Sciatic nerve (tissue), 2 donors: ENCODE measurements around the gene TMEM182. TPM values are rescaled to one million over a fixed set of nuclear protein-coding genes. Genes with fewer than 3 reads are reported as not detected.

Experiments
- ATAC-seq: fragments of 200-7000 bp; cut with Tn5 transposase; one replicate; pipeline ENCODE4 v1.9.1; 2020; ENCODE audit warnings: mild to moderate bottlenecking, moderate library complexity
- DNase-seq: peaks from one replicate; pipeline ENCODE4 v3.0.0-alpha.2; 2020; ENCODE audit warnings: low spot score
- intact Hi-C: fragments of 100-400 bp; cut with DNase I; formaldehyde crosslinking; loops from one replicate; pipeline ENCODE4 v1.14.2; 2022
- total RNA-seq: library from RNA; stranded (reverse); fragmentation: NEBNext Ultra II Directional; extraction: Animal tissue kit (Norgen Biotek cat#: 25700); gene quantifications from one replicate; pipeline ENCODE4 v1.2.1, GENCODE V29; 2021
- donor health status: DM: no; HTN: no; CAD: no.
- donor health status: DM: no; HTN: no; CAD: no.

TMEM182 gene
- total RNA-seq, 1 donor from 2014 or later: 2.6 TPM

GRCh38 chr2:102758439-102758838 lies 3.4 kb upstream of the TMEM182 start:
- no peak for ATAC-seq
- no peak for DNase-seq
- intact Hi-C loops: no loop called here

DNA sequence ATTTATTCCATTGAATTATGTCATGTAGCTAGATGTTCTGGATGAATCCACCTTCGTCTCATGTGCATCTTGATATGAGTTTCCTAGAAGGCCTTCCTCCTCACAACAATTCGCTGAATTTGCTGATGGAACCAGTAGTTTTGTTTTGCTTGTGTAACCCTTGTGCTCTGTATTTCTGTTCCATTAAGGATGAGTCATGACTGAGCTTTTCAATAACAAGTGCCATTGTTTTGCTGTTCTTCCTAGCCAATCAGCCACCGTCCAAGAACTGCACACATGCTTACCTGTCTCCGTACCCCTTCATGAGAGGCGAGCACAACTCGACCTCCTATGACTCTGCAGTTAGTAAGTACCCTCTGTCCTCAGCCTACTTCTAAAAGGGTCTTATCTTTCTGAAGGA lies 2.3 kb downstream of the TMEM182 start:
- intact Hi-C loops: no loop called here
- ATAC-seq (no peak), DNase-seq (no peak)

DNA sequence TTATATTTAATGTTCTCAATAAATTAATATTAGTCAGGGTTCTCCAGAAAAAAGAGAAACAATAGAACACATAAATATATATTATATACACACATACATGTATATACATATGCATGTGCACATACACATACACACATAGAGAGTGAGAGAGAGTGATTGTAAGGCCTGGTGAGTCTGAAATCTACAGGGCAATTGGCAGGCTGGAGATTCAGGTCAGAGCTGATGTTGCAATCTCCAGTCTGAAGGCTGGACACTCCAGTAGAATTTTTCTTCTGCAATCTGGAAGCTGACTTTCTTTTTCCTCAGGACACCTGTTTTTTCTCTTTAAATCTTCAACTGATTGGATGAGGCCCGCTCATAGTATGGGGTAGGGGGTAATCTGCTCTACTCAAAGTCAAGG lies 3.2 kb downstream of the TMEM182 start:
- ATAC-seq (peak; percentile 42), DNase-seq (no peak)
- intact Hi-C loops: no loop called here

GRCh38 chr2:102768253-102768652 lies 6.4 kb downstream of the TMEM182 start:
- no peak for DNase-seq
- intact Hi-C loops: no loop called here
- peak; percentile 58 for ATAC-seq

DNA sequence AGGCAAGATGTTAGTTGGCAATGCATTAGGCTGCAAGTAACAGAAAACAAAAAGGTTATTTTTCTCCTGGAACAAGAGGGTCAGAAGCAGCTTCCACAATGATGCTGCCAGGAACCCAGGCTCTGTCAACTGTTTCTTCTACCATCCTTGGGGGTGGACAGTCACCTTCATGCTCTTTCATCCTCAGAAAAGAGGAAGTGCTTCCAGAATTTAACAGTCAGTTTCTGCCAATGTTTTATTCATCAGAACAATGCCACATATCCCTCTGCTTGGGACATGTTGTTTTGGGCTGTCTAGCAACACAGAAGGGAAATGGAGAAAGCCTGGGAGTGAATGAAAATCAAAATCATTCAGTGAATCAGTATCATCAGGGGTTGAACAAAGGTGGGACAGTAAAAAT lies 7.1 kb downstream of the TMEM182 start:
- intact Hi-C loops: no loop called here
- DNase-seq (no peak), ATAC-seq (no peak)

- intact Hi-C loops: no loop called here
- ATAC-seq: no peak
- DNase-seq: no peak
Observed at GRCh38 chr2:102770506-102770905, 8.7 kb downstream of the TMEM182 start.

DNA sequence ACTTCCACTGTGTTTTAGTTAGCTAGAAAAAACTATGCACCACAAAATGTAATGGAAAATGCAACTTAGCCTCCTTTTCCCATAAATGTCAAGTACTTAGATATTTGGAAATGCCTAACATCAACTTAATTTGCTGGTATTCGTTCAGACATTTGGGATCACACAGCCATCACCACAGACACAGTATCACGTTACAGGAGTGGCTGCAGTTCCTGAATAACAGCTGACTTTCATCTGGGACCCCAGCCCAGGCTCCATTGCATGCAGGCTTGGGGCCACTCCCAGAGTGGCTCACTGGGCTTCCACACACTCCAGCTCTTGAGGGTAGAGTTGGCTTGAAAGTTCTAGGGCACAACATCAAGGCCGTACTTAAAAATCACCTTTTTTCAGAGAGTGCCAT lies 9.3 kb downstream of the TMEM182 start:
- intact Hi-C loops: no loop called here
- ATAC-seq (peak; percentile 85), DNase-seq (no peak)

GRCh38 chr2:102772659-102773058 lies 10.8 kb downstream of the TMEM182 start:
- no peak for ATAC-seq
- DNase-seq: no peak
- intact Hi-C loops: no loop called here

GRCh38 chr2:102773149-102773705 lies 11.4 kb downstream of the TMEM182 start:
- DNase-seq: no peak
- no peak for ATAC-seq
- intact Hi-C loops: no loop called here

DNA sequence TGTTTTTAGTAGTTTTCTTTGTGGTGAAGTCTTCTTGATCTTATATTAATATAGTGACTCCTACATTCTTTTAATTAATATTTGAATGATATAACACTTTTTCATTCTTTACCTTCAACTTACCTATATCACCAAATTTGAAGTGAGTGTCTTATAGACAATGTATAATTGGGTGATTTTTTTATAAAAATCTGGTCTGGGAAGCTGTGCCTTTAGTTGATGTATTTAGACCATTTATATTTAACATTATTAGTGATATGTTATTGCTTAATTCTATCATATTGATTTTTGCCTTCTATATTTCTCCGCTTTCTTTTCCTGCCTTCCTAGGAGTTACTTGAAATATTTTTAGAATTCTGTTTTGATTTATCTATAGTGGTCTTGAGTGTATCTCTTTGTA lies 16.4 kb downstream of the TMEM182 start:
- ATAC-seq: no peak

DNA sequence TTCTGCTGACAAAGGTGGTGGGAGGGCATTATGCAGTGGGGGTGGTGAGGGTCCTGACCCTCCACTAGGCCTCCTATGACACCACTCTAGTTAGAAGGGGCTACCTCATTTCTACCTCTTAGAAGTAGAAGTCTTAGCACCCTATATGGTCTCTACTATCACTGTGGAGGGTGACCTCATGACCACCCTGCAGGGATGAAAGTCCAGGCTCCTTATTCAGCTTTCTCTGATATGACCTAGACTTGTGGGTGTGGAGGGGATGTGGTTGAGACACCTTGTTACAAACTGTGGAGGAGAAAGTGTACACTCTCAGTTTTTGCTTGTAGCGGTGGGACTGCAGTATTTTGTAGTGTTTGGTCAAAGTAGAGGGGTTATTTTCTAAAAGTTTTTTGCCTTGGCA lies 18.6 kb downstream of the TMEM182 start:
- ATAC-seq (no peak), DNase-seq (no peak)
- intact Hi-C loops: no loop called here

More for the DNA sequence above, 16.4 kb downstream of the TMEM182 start:
- no peak for DNase-seq
- intact Hi-C loops: no loop called here

DNA sequence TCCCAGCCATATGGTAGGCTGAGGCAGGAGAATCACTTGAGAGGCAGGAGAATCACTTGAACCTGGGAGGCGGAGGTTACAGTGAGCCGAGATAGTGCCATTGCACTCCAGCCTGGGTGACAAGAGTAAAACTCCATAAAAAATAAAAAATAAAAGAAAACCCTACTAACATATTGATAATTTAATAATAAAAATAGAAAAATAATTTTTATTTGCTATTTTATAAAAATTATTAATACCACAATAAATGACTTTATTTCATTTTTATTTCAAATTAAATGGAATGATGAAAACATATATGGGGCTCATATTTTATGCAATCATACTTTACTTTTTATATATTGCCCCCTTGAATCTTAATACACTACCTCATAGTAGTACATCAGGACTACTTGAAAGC lies 20.4 kb downstream of the TMEM182 start:
- DNase-seq (no peak), ATAC-seq (no peak)
- intact Hi-C loops: no loop called here

GRCh38 chr2:102782933-102783332 lies 21.1 kb downstream of the TMEM182 start:
- intact Hi-C loops: no loop called here
- no peak for ATAC-seq
- no peak for DNase-seq

DNA sequence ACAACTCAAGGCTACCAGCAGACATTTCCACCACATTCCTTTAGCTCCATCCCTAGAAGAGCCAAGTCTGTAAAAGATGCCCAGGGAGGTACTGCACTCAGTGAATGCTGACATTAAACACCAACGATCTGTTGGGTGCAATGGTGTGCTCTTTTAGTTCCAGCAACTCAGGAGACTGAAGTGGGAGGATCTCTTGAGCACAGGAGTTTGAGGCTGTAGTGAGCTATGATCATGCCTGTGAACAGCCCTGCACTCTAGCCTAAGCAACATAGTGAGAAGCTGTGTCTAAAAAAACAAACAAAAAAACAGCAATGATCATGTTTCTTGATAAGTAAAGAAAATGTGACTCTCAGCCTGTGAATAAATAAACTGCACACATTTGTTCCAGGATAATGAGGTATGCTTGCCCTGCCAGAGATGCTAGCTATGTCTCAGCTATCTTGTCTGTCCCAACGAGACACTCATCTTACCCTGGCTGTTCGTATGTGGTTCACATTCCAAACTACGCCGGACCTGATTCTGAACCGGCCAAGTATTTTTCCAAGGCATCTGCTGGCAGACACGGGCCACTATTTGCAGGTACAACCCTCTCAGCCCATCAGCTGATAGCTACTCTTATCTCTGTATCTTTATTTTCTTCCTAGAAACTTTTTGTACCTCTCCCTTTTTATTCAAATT lies 21.8 kb downstream of the TMEM182 start:
- DNase-seq (no peak), ATAC-seq (no peak)
- intact Hi-C loops: no loop called here

DNA sequence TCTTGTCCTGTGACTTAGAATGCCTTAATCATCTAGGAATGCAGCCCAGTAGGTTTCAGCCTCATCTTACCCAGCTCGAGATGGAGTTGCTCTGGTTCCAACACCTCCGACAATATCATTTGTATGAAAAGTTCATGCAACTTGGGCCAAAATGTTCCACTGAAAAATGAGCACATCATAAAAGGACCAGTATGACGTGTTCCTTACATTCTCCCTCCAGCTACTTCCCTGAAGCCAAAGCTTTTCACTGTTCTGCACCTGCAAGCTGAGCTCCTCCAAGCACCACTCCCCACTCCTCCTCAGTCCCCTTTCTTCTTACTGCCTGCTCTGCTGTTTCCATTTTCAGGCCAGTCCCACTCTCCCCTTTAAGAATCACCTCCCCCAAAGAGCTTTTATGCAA lies 23.1 kb downstream of the TMEM182 start:
- ATAC-seq (no peak), DNase-seq (no peak)
- intact Hi-C loops: no loop called here

DNA sequence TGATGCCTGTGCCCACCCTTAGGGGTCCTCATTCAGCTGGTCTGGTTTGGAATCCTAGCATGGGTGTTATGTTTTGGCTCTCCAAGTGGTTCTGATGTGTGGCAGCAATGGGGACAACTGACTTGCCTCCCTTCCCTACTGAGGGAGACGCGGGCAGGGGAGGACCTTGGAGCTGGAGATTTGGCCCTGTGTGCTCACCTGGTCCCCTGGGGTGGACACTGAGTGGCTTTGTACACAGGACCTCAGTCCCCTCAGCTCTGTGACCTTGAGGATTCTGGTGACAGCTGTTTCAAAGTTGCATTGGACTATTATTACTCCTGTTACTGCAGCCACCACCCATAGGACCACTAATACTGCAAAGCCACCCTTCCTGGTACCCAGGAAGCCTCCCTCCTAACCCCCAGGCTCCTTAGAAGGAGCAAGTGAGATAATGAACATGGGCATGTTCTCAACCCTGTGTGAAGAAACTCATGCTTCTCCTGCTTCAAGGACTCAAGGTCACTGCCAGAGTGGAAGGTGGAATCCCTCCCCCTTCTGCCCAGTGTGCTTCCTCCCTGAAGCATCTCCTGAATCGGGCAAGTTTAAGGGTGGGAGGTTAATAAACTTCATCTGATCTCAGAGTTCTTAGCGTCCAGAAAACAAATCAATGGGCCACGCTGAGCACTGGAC lies 26.5 kb downstream of the TMEM182 start:
- no peak for ATAC-seq
- no peak for DNase-seq
- intact Hi-C loops: no loop called here

DNA sequence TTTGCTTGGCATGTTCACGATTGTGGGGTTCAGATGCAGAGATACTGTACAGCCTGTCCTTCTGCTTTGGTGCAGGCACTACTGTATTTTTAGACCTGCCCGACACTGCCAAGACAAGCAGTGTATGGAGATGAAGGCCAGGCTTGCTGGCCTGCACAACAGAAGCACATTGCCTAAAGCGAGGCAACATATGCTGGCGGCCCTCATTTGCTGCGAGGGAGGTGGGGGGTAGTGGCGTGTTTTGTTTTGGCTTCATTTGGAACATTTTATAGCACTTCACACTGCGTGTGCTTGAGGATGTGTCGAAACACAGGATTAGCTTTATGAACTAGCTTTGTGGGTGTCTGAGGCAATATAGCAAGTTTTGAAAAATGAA lies 27.0 kb downstream of the TMEM182 start:
- ATAC-seq (peak; percentile 38), DNase-seq (no peak)
- intact Hi-C loops: no loop called here

GRCh38 chr2:102789349-102790090 lies 27.7 kb downstream of the TMEM182 start:
- intact Hi-C loops: no loop called here
- no peak for DNase-seq

GRCh38 chr2:102790091-102790455 lies 28.2 kb downstream of the TMEM182 start:
- DNase-seq: no peak
- no peak for ATAC-seq
- intact Hi-C loops: no loop called here

More at GRCh38 chr2:102789349-102790090, 27.7 kb downstream of the TMEM182 start:
- ATAC-seq: peak; percentile 62

- ATAC-seq (no peak), DNase-seq (no peak)
- intact Hi-C loops: no loop called here
Observed at GRCh38 chr2:102792568-102793208, 30.9 kb downstream of the TMEM182 start.
